ENCODE measurements around the gene DDX53. TPM values are rescaled to one million over a fixed set of nuclear protein-coding genes. Genes with fewer than 3 reads are reported as not detected.

Gene DDX53
- total RNA-seq, 1 donor from 2014 or later = not detected

GRCh38 chrX:23031600-23031999 is 31.8 kb downstream of the DDX53 start:
- Histone ChIP-seq H3K4me3 (no peak overlapping the region), H2AFZ (replicated peaks) (no peak overlapping the region), H3K9ac (no peak overlapping the region), H3K4me1 (no peaks in the 10 kb centered on the region), H3K36me3 (no peaks in the 10 kb centered on the region), H3K27ac (no peak overlapping the region), H4K20me1 (ENCODE audit: low read depth) (no peaks in the 10 kb centered on the region), H3K27me3 (no peaks in the 10 kb centered on the region), H3F3A (ENCODE audit: low read depth) (no peaks in the 10 kb centered on the region), H3K79me2 (ENCODE audit: low read depth) (no peaks in the 10 kb centered on the region), H3K9me3 (ENCODE audit: low read depth) (no peaks in the 10 kb centered on the region), H3K4me2 (no peak overlapping the region)
- TF ChIP-seq EZH2phosphoT487 (IDR thresholded peaks at IDR 0.05) (no peak), EZH2 (IDR thresholded peaks at IDR 0.05) (no peak), CTCF (IDR thresholded peaks at IDR 0.05) (no peak)
- no peak for DNase-seq (ENCODE audit: low spot score)
- H3K36me3 Mint-ChIP-seq = no peaks in the 10 kb centered on the region
- H3K9me3 Mint-ChIP-seq = no peaks in the 10 kb centered on the region
- H3K27ac Mint-ChIP-seq = no peak overlapping the region
- H3K4me3 Mint-ChIP-seq = no peak overlapping the region
- peaks cover 2% of the 10 kb centered on the region for H3K27me3 Mint-ChIP-seq (ENCODE audit: insufficient read depth, low read depth)
- H3K4me1 Mint-ChIP-seq = no peaks in the 10 kb centered on the region

- DNase-seq (ENCODE audit: low spot score) = peak; percentile 7
- Mint-ChIP-seq H3K36me3 (no peaks in the 10 kb centered on the region), H3K4me1 (no peaks in the 10 kb centered on the region), H3K4me3 (no peak overlapping the region), H3K9me3 (no peaks in the 10 kb centered on the region), H3K27me3 (ENCODE audit: insufficient read depth, low read depth) (no peaks in the 10 kb centered on the region), H3K27ac (no peak overlapping the region)
- Histone ChIP-seq H3F3A (ENCODE audit: low read depth) (no peaks in the 10 kb centered on the region), H3K36me3 (no peaks in the 10 kb centered on the region), H2AFZ (replicated peaks) (no peak overlapping the region), H3K4me2 (no peak overlapping the region), H3K4me1 (no peaks in the 10 kb centered on the region), H3K79me2 (ENCODE audit: low read depth) (no peaks in the 10 kb centered on the region), H4K20me1 (ENCODE audit: low read depth) (no peaks in the 10 kb centered on the region), H3K27me3 (no peaks in the 10 kb centered on the region), H3K9ac (no peak overlapping the region), H3K27ac (no peak overlapping the region), H3K9me3 (ENCODE audit: low read depth) (no peaks in the 10 kb centered on the region), H3K4me3 (no peak overlapping the region)
- no peak for TF ChIP-seq EZH2 (IDR thresholded peaks at IDR 0.05)
- TF ChIP-seq CTCF (IDR thresholded peaks at IDR 0.05) = peak; percentile 18
- TF ChIP-seq EZH2phosphoT487 (IDR thresholded peaks at IDR 0.05) = no peak
Observed at GRCh38 chrX:23035493-23035892, 35.7 kb downstream of the DDX53 start.

DNA sequence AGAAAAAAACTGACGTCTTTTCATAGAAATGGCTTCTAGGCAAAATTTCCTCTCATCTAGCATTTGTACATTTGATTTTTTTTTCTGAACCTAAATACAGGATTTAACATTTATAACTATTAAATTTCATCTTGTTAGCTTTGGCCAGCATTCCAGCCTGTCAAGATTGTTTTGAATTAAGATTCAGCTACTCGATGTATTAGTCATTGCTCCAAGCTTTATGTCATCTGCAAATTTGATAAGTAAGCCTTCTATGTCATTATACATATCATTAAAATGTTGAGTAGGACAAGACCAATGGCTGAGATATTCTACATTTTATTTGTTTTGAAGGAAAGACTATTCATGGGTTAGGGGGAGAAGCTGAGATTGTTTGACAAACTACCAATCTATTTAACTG is 46.7 kb downstream of the DDX53 start:
- Histone ChIP-seq H3K4me2 (no peak overlapping the region), H3K27me3 (no peaks in the 10 kb centered on the region)
- no peaks in the 10 kb centered on the region for H3K4me1 Mint-ChIP-seq

More for the DNA sequence above, 46.7 kb downstream of the DDX53 start:
- H3K9ac ChIP-seq = no peak overlapping the region
- no peak overlapping the region for H2AFZ ChIP-seq (replicated peaks)
- H3K9me3 Mint-ChIP-seq = no peaks in the 10 kb centered on the region
- H4K20me1 ChIP-seq (ENCODE audit: low read depth) = no peaks in the 10 kb centered on the region
- TF ChIP-seq CTCF (IDR thresholded peaks at IDR 0.05) (no peak), EZH2phosphoT487 (IDR thresholded peaks at IDR 0.05) (no peak), EZH2 (IDR thresholded peaks at IDR 0.05) (no peak)
- no peaks in the 10 kb centered on the region for H3K79me2 ChIP-seq (ENCODE audit: low read depth)
- no peak overlapping the region for H3K4me3 ChIP-seq
- H3K9me3 ChIP-seq (ENCODE audit: low read depth) = no peaks in the 10 kb centered on the region
- no peaks in the 10 kb centered on the region for H3K4me1 ChIP-seq
- H3K27me3 Mint-ChIP-seq (ENCODE audit: insufficient read depth, low read depth) = peaks cover 7% of the 10 kb centered on the region
- H3K27ac ChIP-seq = no peak overlapping the region
- H3K27ac Mint-ChIP-seq = no peak overlapping the region
- H3F3A ChIP-seq (ENCODE audit: low read depth) = no peaks in the 10 kb centered on the region
- no peak overlapping the region for H3K4me3 Mint-ChIP-seq
- H3K36me3 Mint-ChIP-seq = no peaks in the 10 kb centered on the region
- DNase-seq (ENCODE audit: low spot score) = no peak
- H3K36me3 ChIP-seq = no peaks in the 10 kb centered on the region

All from neural progenitor cell (in vitro differentiated cells).